ENCODE measurements around the gene FILIP1.

FILIP1 gene

GRCh38 chr6:75422024-75422639 is 71.5 kb downstream of the FILIP1 start:
- no peaks in the 10 kb centered on the region for H3K79me2 ChIP-seq (ENCODE audit: low read length)
- no peak overlapping the region for H2AFZ ChIP-seq (ENCODE audit: low read depth, low read length)
- H3K4me1 ChIP-seq (ENCODE audit: low read length) = no peaks in the 10 kb centered on the region

GRCh38 chr6:75421316-75422023 is 72.1 kb downstream of the FILIP1 start:
- Histone ChIP-seq H3K4me2 (ENCODE audit: low read length) (no peak overlapping the region), H2AFZ (ENCODE audit: low read depth, low read length) (no peak overlapping the region), H4K20me1 (ENCODE audit: insufficient read depth, low read length) (no peaks in the 10 kb centered on the region), H3K9ac (ENCODE audit: low read length) (no peak overlapping the region), H3K9me3 (ENCODE audit: insufficient read depth, low read length) (no peaks in the 10 kb centered on the region), H3K36me3 (replicated peaks; ENCODE audit: low read depth, low read length) (no peaks in the 10 kb centered on the region), H3K4me1 (ENCODE audit: low read length) (no peaks in the 10 kb centered on the region), H3K27me3 (ENCODE audit: low read depth, low read length) (no peaks in the 10 kb centered on the region), H3K27ac (ENCODE audit: low read length) (no peak overlapping the region), H3K79me2 (ENCODE audit: low read length) (no peaks in the 10 kb centered on the region), H3K4me3 (ENCODE audit: low read length) (no peak overlapping the region)
- TF ChIP-seq EZH2phosphoT487 (IDR thresholded peaks at IDR 0.05; ENCODE audit: low read depth) = no peak
- TF ChIP-seq CTCF (IDR thresholded peaks at IDR 0.05; ENCODE audit: low read depth, low read length) = no peak

More at GRCh38 chr6:75422024-75422639, 71.5 kb downstream of the FILIP1 start:
- Histone ChIP-seq H4K20me1 (ENCODE audit: insufficient read depth, low read length) (no peaks in the 10 kb centered on the region), H3K9me3 (ENCODE audit: insufficient read depth, low read length) (no peaks in the 10 kb centered on the region), H3K36me3 (replicated peaks; ENCODE audit: low read depth, low read length) (no peaks in the 10 kb centered on the region), H3K27ac (ENCODE audit: low read length) (no peak overlapping the region), H3K4me3 (ENCODE audit: low read length) (no peak overlapping the region), H3K4me2 (ENCODE audit: low read length) (no peak overlapping the region), H3K9ac (ENCODE audit: low read length) (no peak overlapping the region), H3K27me3 (ENCODE audit: low read depth, low read length) (no peaks in the 10 kb centered on the region)
- TF ChIP-seq EZH2phosphoT487 (IDR thresholded peaks at IDR 0.05; ENCODE audit: low read depth) (no peak), CTCF (IDR thresholded peaks at IDR 0.05; ENCODE audit: low read depth, low read length) (no peak)

- Histone ChIP-seq H3K4me1 (ENCODE audit: low read length) (no peaks in the 10 kb centered on the region), H3K4me2 (ENCODE audit: low read length) (no peak overlapping the region)
- no peak for TF ChIP-seq EZH2phosphoT487 (IDR thresholded peaks at IDR 0.05; ENCODE audit: low read depth)
- no peak for TF ChIP-seq CTCF (IDR thresholded peaks at IDR 0.05; ENCODE audit: low read depth, low read length)
Measured at GRCh38 chr6:75419980-75420379, 73.6 kb downstream of the FILIP1 start.

GRCh38 chr6:75419416-75419815 is 74.2 kb downstream of the FILIP1 start:
- no peak overlapping the region for H3K4me3 ChIP-seq (ENCODE audit: low read length)
- H2AFZ ChIP-seq (ENCODE audit: low read depth, low read length) = no peak overlapping the region
- H3K9me3 ChIP-seq (ENCODE audit: insufficient read depth, low read length) = no peaks in the 10 kb centered on the region
- no peaks in the 10 kb centered on the region for H3K27me3 ChIP-seq (ENCODE audit: low read depth, low read length)
- no peaks in the 10 kb centered on the region for H3K4me1 ChIP-seq (ENCODE audit: low read length)
- no peaks in the 10 kb centered on the region for H3K36me3 ChIP-seq (replicated peaks; ENCODE audit: low read depth, low read length)
- no peaks in the 10 kb centered on the region for H3K79me2 ChIP-seq (ENCODE audit: low read length)
- H4K20me1 ChIP-seq (ENCODE audit: insufficient read depth, low read length) = no peaks in the 10 kb centered on the region
- no peak overlapping the region for H3K4me2 ChIP-seq (ENCODE audit: low read length)
- TF ChIP-seq EZH2phosphoT487 (IDR thresholded peaks at IDR 0.05; ENCODE audit: low read depth) = no peak
- TF ChIP-seq CTCF (IDR thresholded peaks at IDR 0.05; ENCODE audit: low read depth, low read length) = no peak
- no peak overlapping the region for H3K9ac ChIP-seq (ENCODE audit: low read length)
- no peak overlapping the region for H3K27ac ChIP-seq (ENCODE audit: low read length)

More at GRCh38 chr6:75419980-75420379, 73.6 kb downstream of the FILIP1 start:
- Histone ChIP-seq H3K27me3 (ENCODE audit: low read depth, low read length) (no peaks in the 10 kb centered on the region), H3K79me2 (ENCODE audit: low read length) (no peaks in the 10 kb centered on the region), H2AFZ (ENCODE audit: low read depth, low read length) (no peak overlapping the region), H3K9me3 (ENCODE audit: insufficient read depth, low read length) (no peaks in the 10 kb centered on the region), H3K4me3 (ENCODE audit: low read length) (no peak overlapping the region), H4K20me1 (ENCODE audit: insufficient read depth, low read length) (no peaks in the 10 kb centered on the region), H3K36me3 (replicated peaks; ENCODE audit: low read depth, low read length) (no peaks in the 10 kb centered on the region), H3K9ac (ENCODE audit: low read length) (no peak overlapping the region), H3K27ac (ENCODE audit: low read length) (no peak overlapping the region)

All from OCI-LY3 (cell line).